DMS 273 treated with DMSO at 0.1 percent for 48 hours (cell line): Measurements from ENCODE around the gene SERPING1.

Experiments used
- DNase-seq: peaks from one replicate; lab custom pipeline; 2025; lab: John Stamatoyannopoulos, UW

Gene SERPING1

DNA sequence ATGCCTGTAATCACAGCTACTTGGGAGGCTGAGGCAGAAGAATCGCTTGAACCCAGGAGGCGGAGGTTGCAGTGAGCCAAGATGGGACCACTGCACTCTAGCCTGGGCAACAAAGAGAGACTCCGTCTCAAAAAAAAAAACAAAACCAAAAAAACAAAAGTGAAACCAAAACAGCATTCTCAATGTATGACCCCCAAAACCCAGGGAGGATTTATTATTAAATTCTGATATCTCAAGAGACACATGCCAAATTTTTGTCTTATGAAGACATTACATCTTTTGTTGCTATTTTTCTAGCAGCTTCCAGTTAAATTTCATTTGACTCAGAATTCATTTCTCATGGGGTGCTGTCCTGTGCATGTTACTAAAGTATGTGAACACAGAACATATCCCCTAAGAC, 55.2 kb downstream of the SERPING1 start:
- DNase-seq: no peak

DNA sequence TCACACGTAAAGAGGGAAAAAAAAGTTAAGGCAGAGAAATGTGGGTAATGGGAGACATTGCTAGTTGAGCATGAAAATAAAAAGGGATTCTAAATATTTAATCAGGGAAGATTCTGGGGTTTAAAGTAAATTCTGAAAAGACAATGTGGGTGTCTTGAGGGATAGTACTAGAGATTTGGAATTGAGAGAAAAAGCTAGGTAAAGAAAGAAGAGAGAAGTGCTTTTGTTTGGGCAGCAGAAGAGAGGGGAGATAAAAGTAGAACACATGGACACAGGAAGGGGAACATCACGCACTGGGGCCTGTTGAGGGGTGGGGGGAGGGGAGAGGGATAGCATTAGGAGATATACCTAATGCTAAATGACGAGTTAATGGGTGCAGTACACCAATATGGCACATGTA, 55.7 kb downstream of the SERPING1 start:
- DNase-seq: no peak

DNA sequence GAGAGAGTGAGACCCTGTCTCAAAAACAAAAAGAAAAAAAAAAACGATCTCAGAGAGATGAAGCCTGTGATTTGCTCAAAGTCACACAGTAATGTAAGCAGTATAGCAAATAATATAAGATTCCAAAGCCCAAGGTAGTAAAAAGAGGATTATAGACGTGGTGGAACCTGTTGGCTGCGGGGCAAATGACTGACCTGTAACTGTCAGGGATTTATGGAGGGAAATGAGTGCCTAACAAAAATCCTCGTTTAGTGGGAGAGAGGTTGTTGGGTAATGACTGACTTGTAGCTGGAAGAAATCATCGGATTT, 59.4 kb downstream of the SERPING1 start:
- DNase-seq: no peak

DNA sequence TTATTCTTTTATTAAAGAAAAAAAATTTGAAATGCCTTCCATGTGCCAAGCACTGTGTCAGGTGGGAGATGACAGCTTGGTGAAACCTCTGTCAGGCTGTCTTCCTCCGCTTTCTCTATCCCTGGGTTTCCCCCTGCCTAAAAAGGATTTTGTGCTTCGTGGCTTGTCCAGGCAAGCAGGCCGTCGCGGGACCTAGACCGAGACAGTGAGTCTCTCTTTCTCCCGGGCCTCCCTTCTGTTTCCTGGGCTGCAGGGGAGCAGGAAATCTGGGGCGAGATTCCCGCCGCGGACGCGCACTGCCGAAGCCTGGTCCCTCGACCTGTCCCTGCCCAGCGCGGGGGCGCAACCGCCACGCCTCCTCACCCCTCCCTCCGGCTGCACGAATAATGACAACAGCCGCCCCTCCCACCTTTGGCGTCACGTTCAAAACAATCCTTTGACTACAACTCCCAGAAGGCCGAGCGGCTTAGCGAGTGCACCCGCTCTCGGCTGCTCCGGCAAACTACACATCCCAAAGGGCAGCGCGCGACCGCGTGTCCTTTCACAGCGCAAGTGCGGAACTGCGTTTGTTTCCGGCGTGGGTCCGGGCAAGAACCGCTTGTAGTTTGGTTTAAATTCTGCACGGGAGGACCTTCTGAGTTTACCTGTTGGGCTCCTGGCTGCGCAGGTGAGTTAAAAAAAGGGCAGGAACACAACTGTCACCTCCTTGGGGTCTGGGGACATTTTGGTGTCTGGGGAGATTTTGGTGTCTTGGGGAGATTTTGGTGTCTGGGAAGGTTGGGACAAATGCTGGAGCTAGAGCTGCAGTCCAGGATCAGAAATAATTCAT, 59.9 kb downstream of the SERPING1 start, which contains the start of gene CLP1:
Gene CLP1, plus strand, starts transcription at position 569 of the 829 bp plus-strand sequence. CDS start 1,715 bp downstream, outside the sequence.
- peak; percentile 94 for DNase-seq

DNA sequence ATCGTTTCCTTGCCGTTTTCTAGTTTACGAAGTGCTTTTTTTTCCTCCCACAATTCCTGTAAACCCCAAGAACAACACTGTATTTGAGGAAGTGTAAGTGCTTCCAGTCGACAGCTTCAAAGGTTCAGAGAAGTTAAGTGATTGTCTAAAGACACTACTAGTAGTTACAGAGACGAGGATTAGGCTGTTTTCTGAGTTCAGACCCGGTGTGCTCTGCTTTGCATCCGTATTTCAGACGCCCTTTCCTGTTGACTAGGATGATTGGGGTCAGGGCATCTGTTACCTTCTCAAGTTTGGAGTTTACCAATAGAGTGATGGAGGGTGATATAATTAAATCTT, 60.5 kb downstream of the SERPING1 start:
- DNase-seq: no peak

DNA sequence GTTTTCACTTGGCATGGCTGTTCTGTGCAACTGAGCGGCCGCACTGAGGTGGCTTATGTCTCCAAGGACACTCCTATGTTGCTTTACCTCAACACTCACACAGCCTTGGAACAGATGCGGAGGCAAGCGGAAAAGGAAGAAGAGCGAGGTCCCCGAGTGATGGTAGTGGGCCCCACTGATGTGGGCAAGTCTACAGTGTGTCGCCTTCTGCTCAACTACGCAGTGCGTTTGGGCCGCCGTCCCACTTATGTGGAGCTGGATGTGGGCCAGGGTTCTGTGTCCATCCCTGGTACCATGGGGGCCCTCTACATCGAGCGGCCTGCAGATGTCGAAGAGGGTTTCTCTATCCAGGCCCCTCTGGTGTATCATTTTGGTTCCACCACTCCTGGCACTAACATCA, 62.2 kb downstream of the SERPING1 start:
- DNase-seq: no peak

DNA sequence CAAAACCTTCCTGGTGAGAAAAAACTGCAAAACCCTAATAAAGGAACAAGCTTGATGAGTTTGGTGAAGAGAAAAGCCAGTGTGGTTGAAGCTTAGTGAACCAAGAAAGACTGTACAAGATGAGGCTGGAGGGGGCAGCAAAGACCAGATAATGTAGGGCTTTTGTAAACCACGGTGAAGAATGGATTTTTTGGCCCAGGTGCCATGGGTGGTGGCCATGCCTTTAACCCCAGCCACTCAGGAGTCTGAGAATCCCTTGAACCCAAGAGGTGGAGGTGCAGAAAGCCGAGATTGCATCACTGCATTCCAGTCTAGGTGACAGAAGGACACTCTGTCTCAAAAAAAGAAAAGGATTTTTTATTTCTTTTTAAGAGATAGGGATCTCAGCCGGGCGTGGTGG, 65.4 kb downstream of the SERPING1 start:
- no peak for DNase-seq

DNA sequence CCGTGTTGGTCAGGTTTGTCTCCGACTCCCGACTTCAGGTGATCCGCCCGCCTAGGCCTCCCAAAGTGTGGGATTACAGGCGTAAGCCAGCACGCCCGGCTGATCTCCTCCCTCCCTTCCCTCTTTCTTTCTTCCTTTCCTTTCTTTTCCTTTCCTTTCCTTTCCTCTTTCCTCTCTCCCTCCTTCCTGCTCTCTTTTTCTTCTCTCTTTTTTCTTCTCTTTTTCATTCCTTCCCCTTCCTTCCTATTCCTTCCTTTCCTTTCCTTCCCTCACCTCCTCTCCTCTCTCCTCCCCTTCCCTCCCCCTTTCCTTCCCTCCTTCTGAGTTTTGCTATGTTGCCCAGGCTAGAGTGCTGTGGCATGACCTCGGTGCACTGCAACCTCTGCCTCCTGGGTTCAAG, 66.5 kb downstream of the SERPING1 start:
- DNase-seq: no peak
